ENCODE data around the gene MT2A. TPM values are rescaled to one million over a fixed set of nuclear protein-coding genes. Genes with fewer than 3 reads are reported as not detected.

The MT2A gene
- total RNA-seq, 2 donors from 2014 or later, result 165 to 200 TPM

Other genes with a start within 250 kb of the MT2A start
- gene AMFR, start 183.0 kb upstream of the MT2A start, total RNA-seq, result 10 to 100 TPM; 29.7 to 32.3 TPM
- gene NUDT21, start 157.3 kb upstream of the MT2A start, total RNA-seq, result 100 to 1,000 TPM; 308 to 362 TPM
- 10 to 100 TPM; 45.0 to 50.9 TPM for gene OGFOD1, start 157.0 kb upstream of the MT2A start, total RNA-seq
- 10 to 100 TPM; 26.2 to 27.1 TPM for gene BBS2, start 88.6 kb upstream of the MT2A start, total RNA-seq
- gene MT4, start 43.5 kb upstream of the MT2A start, total RNA-seq, result not detected
- gene MT3, start 19.1 kb upstream of the MT2A start, total RNA-seq, result 10 to 100 TPM in 1 of 2 donors, 1 to 10 TPM in 1; 1.6 to 50.8 TPM
- 1 to 10 TPM; 1.6 to 8.7 TPM for gene MT1E, start 17.2 kb downstream of the MT2A start, total RNA-seq
- gene MT1M, start 24.1 kb downstream of the MT2A start, total RNA-seq, result not detected
- 1 to 10 TPM; 1.0 to 4.9 TPM for gene MT1A, start 30.1 kb downstream of the MT2A start, total RNA-seq
- gene MT1B, start 43.3 kb downstream of the MT2A start, total RNA-seq, result not detected
- 10 to 100 TPM in 1 of 2 donors, 1 to 10 TPM in 1; 7.5 to 11.5 TPM for gene MT1F, start 49.4 kb downstream of the MT2A start, total RNA-seq
- gene MT1G, start 59.5 kb downstream of the MT2A start, total RNA-seq, result 1 to 10 TPM in 1 of 2 donors, not detected in 1; 3.4 TPM
- not detected for gene MT1H, start 61.2 kb downstream of the MT2A start, total RNA-seq
- gene MT1X, start 73.9 kb downstream of the MT2A start, total RNA-seq, result 10 to 100 TPM; 13.3 to 28.3 TPM
- gene NUP93, start 121.5 kb downstream of the MT2A start, total RNA-seq, result 100 to 1,000 TPM; 124 to 128 TPM

Measured in activated naive CD4-positive, alpha-beta T cell treated with anti-CD3 and anti-CD28 coated beads, Interleukin-2, amount 50 U/mL, for 72 hours (primary cell).